GM12878 (cell line): Measurements from ENCODE around the gene SLC6A3. TPM values are rescaled to one million over a fixed set of nuclear protein-coding genes. Genes with fewer than 3 reads are reported as not detected.
A peak's percentile ranks its signal among the peaks of the same experiment; 100 is the strongest.

ENCODE experiments used
- ATAC-seq: fragments of 200-7000 bp; cut with Tn5 transposase; 3 replicates; pipeline ENCODE4 v1.9.1; 2020; ENCODE audit warnings: mild to moderate bottlenecking, moderate library complexity
- BruUV-seq: library from RNA; stranded (reverse); fragments of 400-500 nt; replicated peaks from 2 replicates; lab custom pipeline; 2021; lab: Mats Ljungman, UMichigan
- CTCF ChIA-PET: fragments of 300-600 bp; sonication (Branson Sonifier 250); formaldehyde crosslinking; extraction: SDS; loops from one replicate; lab custom pipeline; 2021; ENCODE audit warnings: inconsistent platforms; lab: Yijun Ruan, JAX
- POLR2A ChIA-PET: fragments of 350-600 bp; formaldehyde crosslinking; extraction: SDS; loops from one replicate; lab custom pipeline; 2021; ENCODE audit warnings: inconsistent platforms; lab: Charles Lee
- RAD21 ChIA-PET: fragments of 300-600 bp; sonication (Branson Sonifier 250); formaldehyde crosslinking; loops from one replicate; lab custom pipeline; 2023; ENCODE audit warnings: antibody characterized with exemption; ENCODE audit not compliant: unreplicated experiment; lab: Charles Lee
- SMC1A ChIA-PET: fragments of 300-600 bp; sonication (Branson Sonifier 250); formaldehyde crosslinking; loops from one replicate; lab custom pipeline; 2023; ENCODE audit not compliant: unreplicated experiment, uncharacterized antibody; lab: Charles Lee
- DNase-seq: peaks from one replicate; pipeline ENCODE4 v3.0.0-alpha.2; 2011; ENCODE audit warnings: low read depth, low spot score
- FAIRE-seq: peaks from 3 replicates; lab custom pipeline; 2011; peaks lifted over from hg19 to GRCh38; lab: Jason Lieb, UNC
- H2AFZ ChIP-seq: 2 replicates; pipeline ENCODE4 v1.6.0; 2011; ENCODE audit warnings: low read depth, low read length, control low read depth; ENCODE audit not compliant: control insufficient read depth
- H3K27ac ChIP-seq: 2 replicates; pipeline ENCODE4 v1.5.1; 2011; ENCODE audit warnings: control low read depth; ENCODE audit not compliant: control insufficient read depth, insufficient read depth
- H3K27me3 ChIP-seq, 2 experiments: replicated peaks in 1 of 2; 2 replicates each; pipeline versions ENCODE4 v1.6.0 to v1.6.1; 2011; ENCODE audit warnings: low read length in 1 of 2; ENCODE audit not compliant: control insufficient read depth in 2 of 2, insufficient read depth in 2 of 2
- H3K36me3 ChIP-seq, 2 experiments: 2 replicates each; pipeline ENCODE4 v1.5.1; 2011; ENCODE audit warnings: low read length in 1 of 2; ENCODE audit not compliant: control insufficient read depth in 2 of 2, insufficient read depth in 2 of 2
- H3K4me1 ChIP-seq: 2 replicates; pipeline ENCODE4 v1.6.1; 2011; ENCODE audit warnings: mild to moderate bottlenecking, low read length, moderate library complexity, mixed read lengths; ENCODE audit not compliant: control insufficient read depth, insufficient read depth
- H3K4me2 ChIP-seq: 2 replicates; pipeline ENCODE4 v1.6.0; 2011; ENCODE audit warnings: control low read depth; ENCODE audit not compliant: control insufficient read depth, insufficient read depth
- H3K4me3 ChIP-seq: fragments of 200-600 bp; sonication (generic); 2 replicates; pipeline ENCODE4 v1.5.1; 2016
- H3K79me2 ChIP-seq: 2 replicates; pipeline ENCODE4 v1.6.0; 2011; ENCODE audit warnings: low read length; ENCODE audit not compliant: control insufficient read depth, insufficient read depth
- H3K9ac ChIP-seq: 2 replicates; pipeline ENCODE4 v1.8.0; 2011; ENCODE audit warnings: low read length, control low read depth, mixed read lengths; ENCODE audit not compliant: control insufficient read depth, insufficient read depth
- H3K9me3 ChIP-seq: replicated peaks from 3 replicates; pipeline ENCODE4 v1.5.1; 2011; ENCODE audit warnings: mild to moderate bottlenecking, low read length; ENCODE audit not compliant: control insufficient read depth, insufficient read depth
- H4K20me1 ChIP-seq: 2 replicates; pipeline ENCODE4 v1.6.0; 2011; ENCODE audit not compliant: control insufficient read depth, insufficient read depth
- ASH2L ChIP-seq: fragments of 300-600, 200-600 bp; sonication (generic); IDR thresholded peaks from 2 replicates; pipeline ENCODE4 v1.6.1; 2017; ENCODE audit warnings: low read depth, mild to moderate bottlenecking, borderline replicate concordance
- CHD2 ChIP-seq: IDR thresholded peaks from 2 replicates; pipeline ENCODE4 v1.6.1; 2011; ENCODE audit warnings: low read depth, low read length, improper control_type of control experiment, borderline replicate concordance
- CREB1 ChIP-seq: IDR thresholded peaks from 2 replicates; pipeline ENCODE4 v1.6.1; 2012; ENCODE audit warnings: low read depth, mild to moderate bottlenecking, inconsistent platforms
- CREM ChIP-seq: IDR thresholded peaks from 2 replicates; pipeline ENCODE4 v1.6.1; 2014; ENCODE audit warnings: antibody characterized with exemption, low read depth
- EZH2 ChIP-seq: IDR thresholded peaks from 2 replicates; pipeline ENCODE4 v1.6.1; 2012; ENCODE audit warnings: low read depth, mild to moderate bottlenecking, control low read depth, inconsistent platforms, low read length, borderline replicate concordance; ENCODE audit not compliant: control insufficient read depth
- FOXK2 ChIP-seq: fragments of 450-650 bp; IDR thresholded peaks from 2 replicates; pipeline ENCODE4 v1.6.1; 2017; ENCODE audit warnings: mild to moderate bottlenecking, moderate library complexity
- KDM1A ChIP-seq: fragments of 200-600 bp; sonication (generic); IDR thresholded peaks from 2 replicates; pipeline ENCODE4 v1.6.1; 2016; ENCODE audit warnings: borderline replicate concordance
- KLF5 ChIP-seq: fragments of 450-650 bp; IDR thresholded peaks from 2 replicates; pipeline ENCODE4 v1.6.1; 2014; ENCODE audit warnings: mild to moderate bottlenecking; ENCODE audit not compliant: partially characterized antibody
- MYB ChIP-seq: fragments of 150-350 bp; IDR thresholded peaks from 2 replicates; pipeline ENCODE4 v1.6.1; 2014; ENCODE audit warnings: mild to moderate bottlenecking, low read depth, low read length, borderline replicate concordance
- NFIC ChIP-seq: IDR thresholded peaks from 2 replicates; pipeline ENCODE4 v1.6.1; 2012; ENCODE audit warnings: low read depth, mild to moderate bottlenecking, inconsistent platforms, low read length, moderate library complexity
- SIN3A ChIP-seq: IDR thresholded peaks from 2 replicates; pipeline ENCODE4 v1.6.1; 2012; ENCODE audit warnings: low read depth, low read length, improper control_type of control experiment
- SMARCA5 ChIP-seq: fragments of 450-650 bp; IDR thresholded peaks from 2 replicates; pipeline ENCODE4 v1.6.1; 2017; ENCODE audit warnings: mild to moderate bottlenecking
- SREBF2 ChIP-seq: IDR thresholded peaks from 2 replicates; pipeline ENCODE4 v1.6.1; 2012; ENCODE audit warnings: mild to moderate bottlenecking, low read length
- TCF12 ChIP-seq: IDR thresholded peaks from 2 replicates; pipeline ENCODE4 v1.6.1; 2011; ENCODE audit warnings: low read depth, mild to moderate bottlenecking, low read length
- WGBS: methylation state at CpG from one replicate; pipeline ENCODE4 v1.1.6; 2016; ENCODE audit warnings: low lambda C conversion rate; ENCODE audit not compliant: insufficient replicate concordance, insufficient coverage; ENCODE audit errors: missing lambda C conversion rate; 5-methylcytosine and 5-hydroxymethylcytosine counted together
- in situ Hi-C: fragments of 300-500 bp; cut with MboI; formaldehyde crosslinking; loops from 9 replicates; pipeline ENCODE4 v1.14.3; 2018; ENCODE audit warnings: mixed read lengths
- intact Hi-C: fragments of 100-400 bp; cut with micrococcal nuclease; formaldehyde crosslinking; loops from one replicate; pipeline ENCODE4 v1.14.2; 2022; ENCODE audit not compliant: unreplicated experiment
- polyA plus RNA-seq, 11 experiments: library from polyadenylated mRNA; depleted of rRNA in 4 of 11; unstranded in 6 of 11; stranded (reverse) in 5 of 11; fragments of >200 nt; fragmentation: Nextera tagmentation in 4 of 11; fragmentation: Illumina TruSeq in 1 of 11; extraction: Ambion mirVana in 4 of 11; extraction: Trizol in 1 of 11; gene quantifications; 1 replicate in 1 of 11; 2 replicates in 10 of 11; pipeline versions ENCODE4 v1.2.1 to v1.2.3, GENCODE V29; 2011 to 2016; ENCODE audit warnings: inconsistent platforms in 2 of 11, missing spikeins in 2 of 11, low read depth in 1 of 11
- total RNA-seq, 4 experiments: library from RNA; depleted of rRNA in 3 of 4; stranded (reverse); fragments of >200 nt in 3 of 4; fragmentation: Illumina TruSeq in 1 of 4; extraction: Trizol in 1 of 4; gene quantifications; 2 replicates each; pipeline versions ENCODE4 v1.2.1 to v1.2.3, GENCODE V29; 2013 to 2021
- TF ChIP-seq, protein P1 (sequence below): IDR thresholded peaks from 2 replicates; pipeline ENCODE4 v1.6.1; 2011; ENCODE audit warnings: low read depth, mild to moderate bottlenecking, low read length, moderate library complexity, borderline replicate concordance; ENCODE audit errors: extremely low read depth
- TF ChIP-seq, protein P2 (sequence below): fragments of 450-650 bp; IDR thresholded peaks from 2 replicates; pipeline ENCODE4 v1.6.1; 2018; ENCODE audit warnings: mild to moderate bottlenecking, low read depth, moderate library complexity; ENCODE audit not compliant: partially characterized antibody
- TF ChIP-seq, protein P3 (sequence below): fragments of 450-650 bp; IDR thresholded peaks from 2 replicates; pipeline ENCODE4 v1.6.1; 2016; ENCODE audit warnings: mild to moderate bottlenecking
- TF ChIP-seq, protein P4 (sequence below): IDR thresholded peaks from 2 replicates; pipeline ENCODE4 v1.6.1; 2011; ENCODE audit warnings: mild to moderate bottlenecking, low read depth, low read length, moderate library complexity; ENCODE audit not compliant: insufficient replicate concordance

SLC6A3 gene
- total and polyA plus RNA-seq, 10 of the 15 experiments (the other 5 are each of a cell fraction or from before 2014, with no cell fraction given): 0.01 TPM; not detected in 9

DNA sequence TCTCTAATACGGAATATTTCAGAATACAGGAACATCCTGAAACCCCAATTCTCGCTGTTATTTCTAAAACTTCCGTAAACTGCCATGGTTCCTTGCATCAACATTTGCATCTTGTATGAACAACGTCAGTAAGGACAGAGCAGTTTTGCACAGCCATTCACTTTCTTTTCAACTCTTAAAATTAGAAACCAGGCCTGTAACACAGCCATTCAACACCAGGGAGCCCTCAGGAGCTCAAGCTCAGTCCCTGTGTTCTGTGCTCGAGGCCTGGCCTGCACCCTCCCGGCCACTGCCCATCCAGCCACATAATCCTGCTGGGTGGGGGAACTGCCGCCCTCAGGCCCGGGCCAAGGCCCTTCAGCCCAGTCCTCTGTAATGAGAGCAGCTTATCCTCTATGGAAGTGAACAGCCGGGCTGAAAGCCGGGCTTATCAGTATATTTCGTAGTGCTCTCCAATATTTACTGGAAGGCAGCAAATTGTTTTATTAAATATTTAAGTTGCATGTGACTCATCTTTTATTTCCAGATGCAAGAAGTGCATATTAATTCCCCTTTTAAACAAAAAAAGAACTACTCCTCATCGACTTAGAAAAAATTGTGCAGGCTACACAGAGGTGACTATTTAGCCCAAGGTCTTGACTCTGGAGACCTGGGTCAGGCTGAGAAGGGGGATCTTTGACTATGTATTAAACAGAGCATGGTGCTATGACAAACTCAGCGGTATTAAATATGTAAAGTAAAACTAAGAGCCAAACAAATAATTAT lies 33.2 kb upstream of the SLC6A3 start:
- Histone ChIP-seq H2AFZ (no peak overlapping the region), H3K79me2 (no peaks in the 10 kb centered on the region; the same call in none of the 2 replicates), H3K9ac (no peak overlapping the region), H4K20me1 (no peaks in the 10 kb centered on the region), H3K27me3 (no peaks in the 10 kb centered on the region), H3K4me2 (no peak overlapping the region), H3K9me3 (no peaks in the 10 kb centered on the region), H3K4me1 (peaks cover 20% of the 10 kb centered on the region), H3K27ac (no peak overlapping the region), H3K4me3 (no peak overlapping the region), H3K36me3 (peaks cover 29 to 45% of the 10 kb centered on the region in 2 experiments)
- 96% methylated on average over 13 of the region's 13 CpGs for WGBS
- TF ChIP-seq TCF12 (no peak), FOXK2 (no peak), EZH2 (no peak), MYB (no peak), SMARCA5 (no peak), ASH2L (no peak), KLF5 (no peak), CREB1 (no peak), SIN3A (no peak), KDM1A (no peak), CHD2 (no peak), SREBF2 (no peak), NFIC (no peak), CREM (no peak)
- TF ChIP-seq, protein P1, sequence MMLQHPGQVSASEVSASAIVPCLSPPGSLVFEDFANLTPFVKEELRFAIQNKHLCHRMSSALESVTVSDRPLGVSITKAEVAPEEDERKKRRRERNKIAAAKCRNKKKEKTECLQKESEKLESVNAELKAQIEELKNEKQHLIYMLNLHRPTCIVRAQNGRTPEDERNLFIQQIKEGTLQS: no peak
- TF ChIP-seq, protein P2, sequence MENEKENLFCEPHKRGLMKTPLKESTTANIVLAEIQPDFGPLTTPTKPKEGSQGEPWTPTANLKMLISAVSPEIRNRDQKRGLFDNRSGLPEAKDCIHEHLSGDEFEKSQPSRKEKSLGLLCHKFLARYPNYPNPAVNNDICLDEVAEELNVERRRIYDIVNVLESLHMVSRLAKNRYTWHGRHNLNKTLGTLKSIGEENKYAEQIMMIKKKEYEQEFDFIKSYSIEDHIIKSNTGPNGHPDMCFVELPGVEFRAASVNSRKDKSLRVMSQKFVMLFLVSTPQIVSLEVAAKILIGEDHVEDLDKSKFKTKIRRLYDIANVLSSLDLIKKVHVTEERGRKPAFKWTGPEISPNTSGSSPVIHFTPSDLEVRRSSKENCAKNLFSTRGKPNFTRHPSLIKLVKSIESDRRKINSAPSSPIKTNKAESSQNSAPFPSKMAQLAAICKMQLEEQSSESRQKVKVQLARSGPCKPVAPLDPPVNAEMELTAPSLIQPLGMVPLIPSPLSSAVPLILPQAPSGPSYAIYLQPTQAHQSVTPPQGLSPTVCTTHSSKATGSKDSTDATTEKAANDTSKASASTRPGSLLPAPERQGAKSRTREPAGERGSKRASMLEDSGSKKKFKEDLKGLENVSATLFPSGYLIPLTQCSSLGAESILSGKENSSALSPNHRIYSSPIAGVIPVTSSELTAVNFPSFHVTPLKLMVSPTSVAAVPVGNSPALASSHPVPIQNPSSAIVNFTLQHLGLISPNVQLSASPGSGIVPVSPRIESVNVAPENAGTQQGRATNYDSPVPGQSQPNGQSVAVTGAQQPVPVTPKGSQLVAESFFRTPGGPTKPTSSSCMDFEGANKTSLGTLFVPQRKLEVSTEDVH: no peak
- TF ChIP-seq, protein P3, sequence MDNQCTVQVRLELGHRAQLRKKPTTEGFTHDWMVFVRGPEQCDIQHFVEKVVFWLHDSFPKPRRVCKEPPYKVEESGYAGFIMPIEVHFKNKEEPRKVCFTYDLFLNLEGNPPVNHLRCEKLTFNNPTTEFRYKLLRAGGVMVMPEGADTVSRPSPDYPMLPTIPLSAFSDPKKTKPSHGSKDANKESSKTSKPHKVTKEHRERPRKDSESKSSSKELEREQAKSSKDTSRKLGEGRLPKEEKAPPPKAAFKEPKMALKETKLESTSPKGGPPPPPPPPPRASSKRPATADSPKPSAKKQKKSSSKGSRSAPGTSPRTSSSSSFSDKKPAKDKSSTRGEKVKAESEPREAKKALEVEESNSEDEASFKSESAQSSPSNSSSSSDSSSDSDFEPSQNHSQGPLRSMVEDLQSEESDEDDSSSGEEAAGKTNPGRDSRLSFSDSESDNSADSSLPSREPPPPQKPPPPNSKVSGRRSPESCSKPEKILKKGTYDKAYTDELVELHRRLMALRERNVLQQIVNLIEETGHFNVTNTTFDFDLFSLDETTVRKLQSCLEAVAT: no peak
- TF ChIP-seq, protein P4, sequence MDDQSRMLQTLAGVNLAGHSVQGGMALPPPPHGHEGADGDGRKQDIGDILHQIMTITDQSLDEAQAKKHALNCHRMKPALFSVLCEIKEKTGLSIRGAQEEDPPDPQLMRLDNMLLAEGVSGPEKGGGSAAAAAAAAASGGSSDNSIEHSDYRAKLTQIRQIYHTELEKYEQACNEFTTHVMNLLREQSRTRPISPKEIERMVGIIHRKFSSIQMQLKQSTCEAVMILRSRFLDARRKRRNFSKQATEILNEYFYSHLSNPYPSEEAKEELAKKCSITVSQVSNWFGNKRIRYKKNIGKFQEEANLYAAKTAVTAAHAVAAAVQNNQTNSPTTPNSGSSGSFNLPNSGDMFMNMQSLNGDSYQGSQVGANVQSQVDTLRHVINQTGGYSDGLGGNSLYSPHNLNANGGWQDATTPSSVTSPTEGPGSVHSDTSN: no peak
- ATAC-seq (no peak), DNase-seq (no peak), FAIRE-seq (no peak)
- TSS peak; percentile 49 for BruUV-seq
- ChIA-PET CTCF (interaction anchor here (0.5 to 5.4 kb wide), 7 partner anchors 13 to 351 kb away, joined by 3 to 43 read pairs (median 5); no protein-coding TSS in a partner anchor), RAD21 (interaction anchor here (1.0 to 1.2 kb wide), 2 partner anchors 12 to 43 kb away, joined by 3 to 4 read pairs; no protein-coding TSS in a partner anchor), SMC1A (interaction anchor here (0.6 to 2.7 kb wide), 4 partner anchors 10 to 54 kb away, joined by 3 to 20 read pairs (median 3); no protein-coding TSS in a partner anchor), POLR2A (no interaction called here)
- intact Hi-C loops: no loop called here
- in situ Hi-C loops: no loop called here
